ENCODE measurements around the gene COPS4.

GRCh38 chr4:83113429-83113786 is 78.4 kb downstream of the COPS4 start:
- TF ChIP-seq CTCF (IDR thresholded peaks at IDR 0.05) (no peak), EZH2 (IDR thresholded peaks at IDR 0.05) (no peak)

All from neural progenitor cell (in vitro differentiated cells).